WTC11 (cell line): ENCODE results near the gene GPC1. TPM values are rescaled to one million over a fixed set of nuclear protein-coding genes. Genes with fewer than 3 reads are reported as not detected.
"Not testable (repeated sequence)": the region's sequence is repeated elsewhere in the genome, so short reads cannot be mapped to it uniquely, and the experiment has no call there.

Experiments used
- ATAC-seq: fragments of 200-7000 bp; cut with Tn5 transposase; 2 replicates; pipeline ENCODE4 v1.10.0; 2021; ENCODE audit warnings: mild to moderate bottlenecking, moderate library complexity
- CTCF ChIA-PET: fragments of 300-600 bp; sonication (Branson Sonifier 250); formaldehyde crosslinking; loops from one replicate; lab custom pipeline; 2021; ENCODE audit warnings: antibody characterized with exemption; lab: Charles Lee
- POLR2A ChIA-PET: fragments of 350-600 bp; sonication (Branson Sonifier 250); formaldehyde crosslinking; loops from one replicate; lab custom pipeline; 2021; ENCODE audit warnings: antibody characterized with exemption; lab: Charles Lee
- DNase-seq: peaks from one replicate; pipeline ENCODE4 v3.0.0; 2021; ENCODE audit warnings: low spot score
- H3K27ac Mint-ChIP-seq: 2 replicates; pipeline ENCODE4 v1.8.0; 2021; ENCODE audit warnings: mixed read lengths
- H3K27me3 Mint-ChIP-seq: 2 replicates; pipeline ENCODE4 v1.8.0; 2021; ENCODE audit warnings: low read depth, mild to moderate bottlenecking, moderate library complexity, mixed read lengths
- H3K36me3 Mint-ChIP-seq: 2 replicates; pipeline ENCODE4 v1.8.0; 2021; ENCODE audit warnings: mixed read lengths
- H3K4me1 Mint-ChIP-seq: 2 replicates; pipeline ENCODE4 v1.8.0; 2022; ENCODE audit warnings: mixed read lengths
- H3K4me3 Mint-ChIP-seq: 2 replicates; pipeline ENCODE4 v1.8.0; 2021; ENCODE audit warnings: mild to moderate bottlenecking, moderate library complexity, mixed read lengths
- H3K9me3 Mint-ChIP-seq: 2 replicates; pipeline ENCODE4 v1.8.0; 2021; ENCODE audit warnings: mixed read lengths
- ATF6 ChIP-seq: sonication (generic); formaldehyde crosslinking; IDR thresholded peaks from 2 replicates; pipeline ENCODE4 v1.8.1; 2023; ENCODE audit warnings: mild to moderate bottlenecking, missing genetic modification reagents
- CTCF ChIP-seq: fragments of 200-600 bp; IDR thresholded peaks from 2 replicates; pipeline ENCODE4 v1.8.0; 2022; ENCODE audit warnings: antibody characterized with exemption
- E2F1 ChIP-seq: sonication (generic); formaldehyde crosslinking; IDR thresholded peaks from 2 replicates; pipeline ENCODE4 v1.8.0; 2022; ENCODE audit warnings: mild to moderate bottlenecking, missing genetic modification reagents
- ELF4 ChIP-seq: sonication (generic); formaldehyde crosslinking; IDR thresholded peaks from 2 replicates; pipeline ENCODE4 v1.8.1; 2022; ENCODE audit warnings: low read depth, mild to moderate bottlenecking, moderate library complexity, missing genetic modification reagents
- ESRRA ChIP-seq: sonication (generic); formaldehyde crosslinking; IDR thresholded peaks from 2 replicates; pipeline ENCODE4 v1.8.1; 2022; ENCODE audit warnings: mild to moderate bottlenecking, missing genetic modification reagents, borderline replicate concordance
- FOXJ3 ChIP-seq: sonication (generic); formaldehyde crosslinking; IDR thresholded peaks from 2 replicates; pipeline ENCODE4 v1.9.0; 2021; ENCODE audit warnings: missing genetic modification reagents, mild to moderate bottlenecking, borderline replicate concordance
- GRHL2 ChIP-seq: fragments of 250-450 bp; sonication (Bioruptor Pico); IDR thresholded peaks from 2 replicates; pipeline ENCODE4 v1.8.0; 2022; ENCODE audit warnings: mild to moderate bottlenecking, moderate library complexity; ENCODE audit not compliant: insufficient replicate concordance, severe bottlenecking
- PREB ChIP-seq: sonication (generic); formaldehyde crosslinking; IDR thresholded peaks from 2 replicates; pipeline ENCODE4 v1.8.1; 2022; ENCODE audit warnings: mild to moderate bottlenecking, missing genetic modification reagents, moderate library complexity, borderline replicate concordance
- SP1 ChIP-seq: sonication (generic); formaldehyde crosslinking; conservative IDR thresholded peaks from 2 replicates; pipeline ENCODE4 v1.8.1; 2022; ENCODE audit warnings: missing genetic modification reagents
- TEAD1 ChIP-seq: sonication (generic); formaldehyde crosslinking; IDR thresholded peaks from 2 replicates; pipeline ENCODE4 v1.8.0; 2022; ENCODE audit warnings: mild to moderate bottlenecking, missing genetic modification reagents
- TP53 ChIP-seq: sonication (generic); formaldehyde crosslinking; IDR thresholded peaks from 2 replicates; pipeline ENCODE4 v1.8.1; 2023; ENCODE audit warnings: mild to moderate bottlenecking, missing genetic modification reagents
- ZNF219 ChIP-seq: sonication (generic); formaldehyde crosslinking; IDR thresholded peaks from 2 replicates; pipeline ENCODE4 v1.8.0; 2023; ENCODE audit warnings: missing genetic modification reagents, mild to moderate bottlenecking, borderline replicate concordance
- ZNF532 ChIP-seq: fragments of 250-450 bp; sonication (Bioruptor Pico); IDR thresholded peaks from 2 replicates; pipeline ENCODE4 v1.9.0; 2021; ENCODE audit warnings: mild to moderate bottlenecking, borderline replicate concordance
- total RNA-seq: library from RNA; stranded (reverse); gene quantifications from 3 replicates; pipeline ENCODE4 v1.2.3, GENCODE V29; 2021

GPC1 gene
- total RNA-seq, 1 experiment from 2014 or later, result 41.5 TPM

- H3K9me3 Mint-ChIP-seq, result peaks cover 56% of the 10 kb centered on the region
- ATAC-seq, H3K4me3 Mint-ChIP-seq, POLR2A ChIA-PET, H3K4me1 Mint-ChIP-seq, H3K27ac Mint-ChIP-seq: not testable (repeated sequence)
- peaks cover 30% of the 10 kb centered on the region for H3K27me3 Mint-ChIP-seq
- DNase-seq, result peak; percentile 63
- TF ChIP-seq CTCF, result peak; percentile 47
- peaks cover 30% of the 10 kb centered on the region for H3K36me3 Mint-ChIP-seq
- CTCF ChIA-PET, result interaction anchor here (1.3 to 1.8 kb wide), 3 partner anchors 15 to 62 kb away, joined by 5 to 6 read pairs (median 6); no protein-coding TSS in a partner anchor
Observed at GRCh38 chr2:240494942-240495341, 59.5 kb downstream of the GPC1 start.

GRCh38 chr2:240497082-240497481 is 61.6 kb downstream of the GPC1 start:
- peak; percentile 81 for ATAC-seq
- TF ChIP-seq CTCF, result 0 out of 2 replicates have a peak, but pooled peaks have one; percentile 19
- TF ChIP-seq, all 79 proteins: peak for 1; not testable (repeated sequence) for 78
- DNase-seq, result peak; percentile 41
- H3K4me3 Mint-ChIP-seq, H3K4me1 Mint-ChIP-seq, H3K27ac Mint-ChIP-seq, POLR2A ChIA-PET: not testable (repeated sequence)
- CTCF ChIA-PET, result interaction anchor here (0.6 to 2.6 kb wide), 25 partner anchors 8 to 364 kb away, joined by 3 to 21 read pairs (median 4); no protein-coding TSS in a partner anchor
- Mint-ChIP-seq H3K36me3 (peaks cover 22% of the 10 kb centered on the region), H3K27me3 (peaks cover 18% of the 10 kb centered on the region), H3K9me3 (peaks cover 38% of the 10 kb centered on the region)

GRCh38 chr2:240498171-240498957 is 62.9 kb downstream of the GPC1 start:
- peaks cover 32% of the 10 kb centered on the region for H3K9me3 Mint-ChIP-seq
- ChIA-PET POLR2A (no interaction called here), CTCF (interaction anchor here (0.6 to 2.6 kb wide), 5 partner anchors 15 to 265 kb away, joined by 3 to 17 read pairs (median 3); no protein-coding TSS in a partner anchor)
- peaks cover 19% of the 10 kb centered on the region for H3K36me3 Mint-ChIP-seq
- no peak for ATAC-seq
- no peak overlapping the region for H3K27ac Mint-ChIP-seq
- DNase-seq, result no peak
- H3K4me1 Mint-ChIP-seq, result no peaks in the 10 kb centered on the region
- H3K27me3 Mint-ChIP-seq, result peaks cover 13% of the 10 kb centered on the region
- no peak overlapping the region for H3K4me3 Mint-ChIP-seq
- TF ChIP-seq E2F1 (CRISPR knock-in tag), result no peak
- no peak for TF ChIP-seq ESRRA (CRISPR knock-in tag)
- TF ChIP-seq TP53 (CRISPR knock-in tag), result no peak
- no peak for TF ChIP-seq ATF6
- TF ChIP-seq ELF4 (CRISPR knock-in tag), result no peak

- ATAC-seq, result no peak
- POLR2A ChIA-PET, result no interaction called here
- H3K36me3 Mint-ChIP-seq, result peaks cover 19% of the 10 kb centered on the region
- CTCF ChIA-PET, result interaction anchor here (0.7 kb wide), 1 partner anchor 142 kb away, joined by 3 read pairs; no protein-coding TSS in a partner anchor
- no peaks in the 10 kb centered on the region for H3K4me1 Mint-ChIP-seq
- H3K4me3 Mint-ChIP-seq, result no peak overlapping the region
- peaks cover 10% of the 10 kb centered on the region for H3K27me3 Mint-ChIP-seq
- DNase-seq, result no peak
- H3K9me3 Mint-ChIP-seq, result peaks cover 26% of the 10 kb centered on the region
- no peak overlapping the region for H3K27ac Mint-ChIP-seq
- TF ChIP-seq ZNF219 (CRISPR knock-in tag), result no peak
- no peak for TF ChIP-seq GRHL2 (CRISPR knock-in tag)
- TF ChIP-seq SP1 (CRISPR knock-in tag), result no peak
- TF ChIP-seq PREB (CRISPR knock-in tag), result no peak
- TF ChIP-seq FOXJ3 (CRISPR knock-in tag), result no peak
- no peak for TF ChIP-seq TEAD1 (CRISPR knock-in tag)
- no peak for TF ChIP-seq ZNF532
Observed at GRCh38 chr2:240498958-240499260, 63.4 kb downstream of the GPC1 start.
